Ishikawa (cell line): Measurements from ENCODE around the gene BCL7B.

ENCODE experiments used
- CEBPB ChIP-seq: IDR thresholded peaks from 2 replicates; pipeline ENCODE4 v1.6.1; 2012
- CREB1 ChIP-seq: IDR thresholded peaks from 2 replicates; pipeline ENCODE4 v1.6.1; 2012; ENCODE audit warnings: low read depth
- EGR1 ChIP-seq: IDR thresholded peaks from 2 replicates; pipeline ENCODE4 v1.6.1; 2012
- EP300 ChIP-seq: IDR thresholded peaks from 2 replicates; pipeline ENCODE4 v1.6.1; 2012; ENCODE audit warnings: borderline replicate concordance
- FOXM1 ChIP-seq: IDR thresholded peaks from 2 replicates; pipeline ENCODE4 v1.6.1; 2012; ENCODE audit warnings: low read depth, borderline replicate concordance
- NFIC ChIP-seq: IDR thresholded peaks from 2 replicates; pipeline ENCODE4 v1.6.1; 2012
- RAD21 ChIP-seq: IDR thresholded peaks from 2 replicates; pipeline ENCODE4 v1.6.1; 2012; ENCODE audit warnings: low read depth
- TAF1 ChIP-seq: IDR thresholded peaks from 2 replicates; pipeline ENCODE4 v1.6.1; 2012; ENCODE audit warnings: low read depth, mild to moderate bottlenecking
- TCF12 ChIP-seq: IDR thresholded peaks from 2 replicates; pipeline ENCODE4 v1.6.1; 2012; ENCODE audit warnings: low read depth
- TEAD4 ChIP-seq: IDR thresholded peaks from 2 replicates; pipeline ENCODE4 v1.6.1; 2012
- YY1 ChIP-seq: IDR thresholded peaks from 2 replicates; pipeline ENCODE4 v1.6.1; 2012; ENCODE audit warnings: low read depth
- ZBTB7A ChIP-seq: IDR thresholded peaks from 2 replicates; pipeline ENCODE4 v1.6.1; 2012; ENCODE audit warnings: low read depth
- TF ChIP-seq, protein P1 (sequence below): IDR thresholded peaks from 2 replicates; pipeline ENCODE4 v1.6.1; 2012
- TF ChIP-seq, protein P2 (sequence below): IDR thresholded peaks from 2 replicates; pipeline ENCODE4 v1.6.1; 2012; ENCODE audit warnings: low read depth, mild to moderate bottlenecking
- TF ChIP-seq, protein P3 (sequence below): IDR thresholded peaks from 2 replicates; pipeline ENCODE4 v1.6.1; 2012

The BCL7B gene

DNA sequence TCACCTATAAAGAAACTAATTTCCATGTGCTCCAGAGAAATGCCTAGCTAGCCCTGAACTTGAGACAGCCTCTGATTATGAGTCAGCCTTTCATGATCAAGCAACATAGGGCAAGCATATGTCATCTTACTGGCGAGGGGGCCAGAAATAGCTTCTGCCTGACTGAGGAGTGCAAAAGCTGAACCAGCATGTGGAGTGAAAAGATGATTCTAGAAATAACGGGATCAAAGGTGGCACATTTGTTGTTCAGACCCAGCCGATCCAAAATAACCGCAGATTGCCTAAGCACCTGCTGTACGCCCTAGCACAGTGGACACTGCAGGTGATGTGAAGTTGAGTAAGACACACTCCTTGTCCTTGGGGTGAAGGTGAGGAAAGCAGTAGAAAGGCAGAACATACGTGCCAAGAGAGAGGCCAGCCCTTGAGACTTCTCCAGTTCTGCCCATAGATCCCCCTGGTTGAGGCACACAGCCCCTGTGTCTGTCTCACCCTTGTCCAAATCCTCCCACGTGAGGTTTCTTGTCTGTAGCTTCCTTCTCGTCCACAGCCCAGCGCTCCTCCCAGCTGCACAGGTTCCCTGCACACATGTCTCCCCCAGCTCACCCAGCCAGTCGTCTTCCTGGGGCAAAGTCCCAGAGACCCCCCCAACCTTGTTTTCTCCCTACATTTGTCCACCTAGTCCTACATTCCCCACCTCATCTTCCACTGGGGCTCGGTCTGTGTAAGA is 2.8 kb upstream of the BCL7B start:
- TF ChIP-seq YY1, result no peak
- no peak for TF ChIP-seq CEBPB
- TF ChIP-seq, protein P1, sequence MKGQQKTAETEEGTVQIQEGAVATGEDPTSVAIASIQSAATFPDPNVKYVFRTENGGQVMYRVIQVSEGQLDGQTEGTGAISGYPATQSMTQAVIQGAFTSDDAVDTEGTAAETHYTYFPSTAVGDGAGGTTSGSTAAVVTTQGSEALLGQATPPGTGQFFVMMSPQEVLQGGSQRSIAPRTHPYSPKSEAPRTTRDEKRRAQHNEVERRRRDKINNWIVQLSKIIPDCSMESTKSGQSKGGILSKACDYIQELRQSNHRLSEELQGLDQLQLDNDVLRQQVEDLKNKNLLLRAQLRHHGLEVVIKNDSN, result no peak
- no peak for TF ChIP-seq ZBTB7A
- no peak for TF ChIP-seq EP300
- TF ChIP-seq, protein P2, sequence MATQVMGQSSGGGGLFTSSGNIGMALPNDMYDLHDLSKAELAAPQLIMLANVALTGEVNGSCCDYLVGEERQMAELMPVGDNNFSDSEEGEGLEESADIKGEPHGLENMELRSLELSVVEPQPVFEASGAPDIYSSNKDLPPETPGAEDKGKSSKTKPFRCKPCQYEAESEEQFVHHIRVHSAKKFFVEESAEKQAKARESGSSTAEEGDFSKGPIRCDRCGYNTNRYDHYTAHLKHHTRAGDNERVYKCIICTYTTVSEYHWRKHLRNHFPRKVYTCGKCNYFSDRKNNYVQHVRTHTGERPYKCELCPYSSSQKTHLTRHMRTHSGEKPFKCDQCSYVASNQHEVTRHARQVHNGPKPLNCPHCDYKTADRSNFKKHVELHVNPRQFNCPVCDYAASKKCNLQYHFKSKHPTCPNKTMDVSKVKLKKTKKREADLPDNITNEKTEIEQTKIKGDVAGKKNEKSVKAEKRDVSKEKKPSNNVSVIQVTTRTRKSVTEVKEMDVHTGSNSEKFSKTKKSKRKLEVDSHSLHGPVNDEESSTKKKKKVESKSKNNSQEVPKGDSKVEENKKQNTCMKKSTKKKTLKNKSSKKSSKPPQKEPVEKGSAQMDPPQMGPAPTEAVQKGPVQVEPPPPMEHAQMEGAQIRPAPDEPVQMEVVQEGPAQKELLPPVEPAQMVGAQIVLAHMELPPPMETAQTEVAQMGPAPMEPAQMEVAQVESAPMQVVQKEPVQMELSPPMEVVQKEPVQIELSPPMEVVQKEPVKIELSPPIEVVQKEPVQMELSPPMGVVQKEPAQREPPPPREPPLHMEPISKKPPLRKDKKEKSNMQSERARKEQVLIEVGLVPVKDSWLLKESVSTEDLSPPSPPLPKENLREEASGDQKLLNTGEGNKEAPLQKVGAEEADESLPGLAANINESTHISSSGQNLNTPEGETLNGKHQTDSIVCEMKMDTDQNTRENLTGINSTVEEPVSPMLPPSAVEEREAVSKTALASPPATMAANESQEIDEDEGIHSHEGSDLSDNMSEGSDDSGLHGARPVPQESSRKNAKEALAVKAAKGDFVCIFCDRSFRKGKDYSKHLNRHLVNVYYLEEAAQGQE, result no peak
- TF ChIP-seq TAF1, result no peak
- no peak for TF ChIP-seq TCF12
- TF ChIP-seq, protein P3, sequence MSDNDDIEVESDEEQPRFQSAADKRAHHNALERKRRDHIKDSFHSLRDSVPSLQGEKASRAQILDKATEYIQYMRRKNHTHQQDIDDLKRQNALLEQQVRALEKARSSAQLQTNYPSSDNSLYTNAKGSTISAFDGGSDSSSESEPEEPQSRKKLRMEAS, result no peak
- no peak for TF ChIP-seq CREB1
- no peak for TF ChIP-seq RAD21
- no peak for TF ChIP-seq TEAD4
- no peak for TF ChIP-seq NFIC

DNA sequence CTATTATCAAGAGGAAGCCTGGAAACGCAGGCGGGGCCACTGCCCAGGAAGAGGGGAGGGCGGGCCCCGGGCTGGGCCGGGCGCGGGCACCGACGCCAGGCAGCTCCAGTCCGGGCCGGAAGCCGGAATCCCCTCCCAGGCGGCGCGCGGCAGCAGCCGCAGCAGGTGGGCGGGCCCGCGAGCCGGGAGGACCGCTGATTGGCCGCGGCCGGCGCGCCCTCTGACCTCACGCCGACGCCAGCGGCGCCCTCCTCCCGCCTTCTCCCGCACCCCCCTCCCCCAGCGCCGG is 438 bp downstream of the BCL7B start:
- TF ChIP-seq CREB1 (0 out of 2 replicates have a peak, but pooled peaks have one; percentile 34), EP300 (no peak)

DNA sequence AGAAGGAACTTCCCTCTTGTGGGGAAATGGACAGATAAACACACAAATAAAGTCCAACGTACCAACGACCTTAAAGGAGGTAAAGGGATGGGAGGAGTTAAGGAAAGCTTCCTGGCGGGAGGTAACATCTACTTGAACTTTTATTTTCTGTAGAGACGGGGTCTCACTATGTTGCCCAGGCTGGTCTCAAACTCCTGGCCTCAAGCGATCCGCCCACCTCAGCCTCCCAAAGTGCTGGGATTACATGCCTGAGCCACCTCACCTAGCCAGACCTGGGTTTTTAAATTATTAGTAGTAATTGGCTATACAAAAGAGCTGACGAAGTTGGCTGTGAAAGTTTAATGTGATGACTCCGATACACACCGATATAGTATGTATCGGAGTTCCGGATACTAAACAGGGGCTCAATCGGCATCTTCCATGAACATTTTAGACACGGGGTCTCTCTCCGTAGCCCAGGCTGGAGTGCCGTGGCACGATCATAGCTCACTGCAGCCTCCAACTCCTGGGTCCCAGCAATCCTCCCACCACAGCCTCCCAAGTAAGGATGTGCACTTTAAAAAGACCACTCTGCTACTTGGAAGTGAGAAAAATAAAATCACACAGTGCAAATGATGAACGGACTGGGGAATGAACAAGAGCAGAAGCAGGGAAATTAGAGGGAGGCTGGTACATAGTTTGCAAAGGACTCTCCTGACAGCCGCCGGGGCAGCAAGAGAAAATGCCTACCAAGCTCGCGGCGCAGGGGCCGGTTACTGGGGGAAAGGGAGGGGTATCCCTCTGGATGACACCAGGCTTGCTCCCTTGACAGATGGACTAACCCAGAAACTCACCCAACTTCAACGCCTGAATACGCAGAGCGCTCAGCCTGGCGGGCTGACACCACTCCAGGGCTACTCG is 1.0 kb downstream of the BCL7B start:
- TF ChIP-seq EP300 (no peak), TEAD4 (no peak), FOXM1 (no peak), ZBTB7A (no peak), YY1 (no peak; the same call in 1 of the 2 replicates), RAD21 (no peak), TAF1 (no peak), CREB1 (no peak), EGR1 (no peak), TCF12 (no peak), NFIC (no peak), CEBPB (no peak)
- TF ChIP-seq, protein P2, result no peak
- TF ChIP-seq, protein P3, result no peak
- TF ChIP-seq, protein P1, result no peak

DNA sequence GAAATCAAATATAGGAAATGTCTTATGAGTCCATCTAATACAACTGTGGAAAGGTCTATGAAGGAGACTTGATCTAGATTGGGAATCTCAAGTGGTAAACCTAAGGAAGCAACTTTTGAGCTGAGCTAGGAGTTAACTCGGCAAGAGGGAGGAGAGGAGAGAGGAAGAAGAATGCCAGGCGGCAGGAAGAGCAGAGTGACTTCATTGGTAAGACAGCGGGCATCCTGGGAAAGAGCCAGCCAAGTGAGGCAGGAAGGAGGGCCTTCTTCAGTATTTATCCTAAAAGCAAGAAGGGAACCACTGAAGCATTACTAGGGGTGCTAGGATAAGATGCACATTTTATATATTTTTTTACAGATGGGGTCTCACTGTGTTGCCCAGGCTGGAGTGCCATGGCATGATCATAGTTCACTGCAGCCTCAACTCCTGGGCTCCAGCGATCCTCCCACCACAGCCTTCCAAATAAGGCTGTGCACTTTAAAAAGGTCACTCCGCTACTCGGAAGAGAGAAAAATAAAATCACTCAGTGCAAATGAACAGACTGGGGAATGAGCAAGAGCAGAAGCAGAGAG is 2.0 kb downstream of the BCL7B start:
- TF ChIP-seq TEAD4 (no peak), YY1 (no peak), TAF1 (no peak), CEBPB (no peak), EGR1 (no peak), EP300 (no peak), NFIC (no peak), TCF12 (no peak), RAD21 (no peak), ZBTB7A (no peak), CREB1 (no peak), FOXM1 (no peak)
- TF ChIP-seq, protein P1, result no peak
- TF ChIP-seq, protein P3, result no peak
- TF ChIP-seq, protein P2, result no peak
